ENCODE results near the gene CAPN11. TPM values are rescaled to one million over a fixed set of nuclear protein-coding genes. Genes with fewer than 3 reads are reported as not detected.

Gene CAPN11
- total and polyA plus RNA-seq, 2 of the 4 experiments (the other 2 are of a cell fraction) = not detected

- Histone ChIP-seq H4K5ac (ENCODE audit: low read depth, low read length) (no peak overlapping the region), H3K27ac (ENCODE audit: insufficient read depth, low read length) (no peak overlapping the region), H4K8ac (ENCODE audit: low read depth in 2 of 2, low read length in 2 of 2) (no peak overlapping the region), H3K9ac (ENCODE audit: low read depth, low read length) (no peak overlapping the region), H3K4ac (ENCODE audit: low read depth, low read length) (no peak overlapping the region), H3K9me1 (ENCODE audit: insufficient read depth, low read length) (0 out of 2 replicates have a peak, but pooled peaks cover 9% of the 10 kb centered on the region), H2BK20ac (ENCODE audit: low read depth, low read length) (no peak overlapping the region), H3K4me3 (ENCODE audit: insufficient read depth, low read depth, low read length) (no peak overlapping the region), H3K56ac (ENCODE audit: extremely low read depth, insufficient read depth, low read length) (no peak overlapping the region), H3K23ac (ENCODE audit: low read depth, low read length) (no peak overlapping the region), H3K27me3 (ENCODE audit: control insufficient read depth, insufficient read depth, low read length) (peaks cover 17% of the 10 kb centered on the region), H2BK15ac (ENCODE audit: low read depth, low read length) (no peak overlapping the region), H3K14ac (replicated peaks; ENCODE audit: low read depth, low read length) (no peak overlapping the region), H2AFZ (replicated peaks; ENCODE audit: low read length, poor library complexity) (no peak overlapping the region), H2AK5ac (ENCODE audit: low read depth, low read length) (0 out of 2 replicates have a peak overlapping the region, but pooled peaks have one; percentile 16), H3K4me2 (ENCODE audit: low read depth, low read length) (no peak overlapping the region), H3K9me3 (ENCODE audit: control insufficient read depth, insufficient read depth, low read length) (no peaks in the 10 kb centered on the region), H4K20me1 (ENCODE audit: insufficient read depth, low read length) (no peaks in the 10 kb centered on the region; the same call in 1 of the 2 replicates), H2BK5ac (ENCODE audit: low read depth, low read length, poor library complexity, severe bottlenecking) (no peak overlapping the region), H3K18ac (ENCODE audit: low read depth, low read length) (no peak overlapping the region), H3K36me3 (ENCODE audit: control insufficient read depth, insufficient read depth, low read length) (no peaks in the 10 kb centered on the region), H3K4me1 (ENCODE audit: control insufficient read depth, insufficient read depth, low read length) (no peaks in the 10 kb centered on the region), H3K79me1 (ENCODE audit: low read depth in 1 of 2, low read length in 2 of 2) (no peaks in the 10 kb centered on the region), H2AK9ac (replicated peaks; ENCODE audit: low read depth, low read length, poor library complexity) (peak overlapping the region; percentile 15), H2BK120ac (ENCODE audit: low read depth, low read length) (no peak overlapping the region), H4K91ac (ENCODE audit: insufficient read depth, low read depth, low read length) (no peak overlapping the region)
- CTCF ChIA-PET = no interaction called here
- no TSS peak for BruUV-seq (replicated peaks)
- ATAC-seq (ENCODE audit: low read depth) (no peak), DNase-seq (no peak)
- dilution Hi-C loops (cut with HindIII; ENCODE audit: low sequenced_read_pairs, unreplicated experiment) = no loop called here
- POLR2A ChIA-PET (ENCODE audit: unreplicated experiment) = no interaction called here
- no CpG with 5 or more reads among the region's 4 CpGs for WGBS, 2 experiments (ENCODE audit: extremely low coverage in 2 of 2, insufficient read length in 1 of 2)
- intact Hi-C loops (cut with micrococcal nuclease) = no loop called here
- in situ Hi-C loops (cut with MboI; ENCODE audit: low sequenced_read_pairs) = no loop called here
- TF ChIP-seq NFE2L2 (IDR thresholded peaks at IDR 0.05; ENCODE audit: low read depth, low read length) (no peak), ELK1 (IDR thresholded peaks at IDR 0.05; ENCODE audit: borderline replicate concordance, low read depth, low read length) (no peak), MXI1 (IDR thresholded peaks at IDR 0.05; ENCODE audit: borderline replicate concordance, low read depth, low read length) (no peak), CEBPB (IDR thresholded peaks at IDR 0.05; ENCODE audit: low read depth, low read length) (no peak), RAD21 (IDR thresholded peaks at IDR 0.05; ENCODE audit: low read length) (no peak), CTCF (conservative IDR thresholded peaks at IDR 0.05; ENCODE audit: low read depth, low read length) (no peak), BHLHE40 (IDR thresholded peaks at IDR 0.05; ENCODE audit: low read depth, low read length) (no peak), SMC3 (IDR thresholded peaks at IDR 0.05; ENCODE audit: low read depth, low read length) (no peak), POLR2A (IDR thresholded peaks at IDR 0.05; ENCODE audit: low read depth, low read length) (no peak), USF2 (IDR thresholded peaks at IDR 0.05; ENCODE audit: low read depth, low read length) (no peak), RCOR1 (IDR thresholded peaks at IDR 0.05; ENCODE audit: insufficient replicate concordance, low read length) (no peak), CHD1 (IDR thresholded peaks at IDR 0.05; ENCODE audit: low read depth, low read length) (no peak), FOS (IDR thresholded peaks at IDR 0.05; ENCODE audit: low read depth, low read length) (no peak), RFX5 (IDR thresholded peaks at IDR 0.05; ENCODE audit: low read depth, low read length) (no peak), MAFK (IDR thresholded peaks at IDR 0.05; ENCODE audit: low read depth, low read length) (no peak)
These were observed 22.3 kb downstream of the CAPN11 start for GRCh38 chr6:44180886-44181285.
